Stimulated activated CD8-positive, alpha-beta memory T cell treated with anti-CD3 and anti-CD28 coated beads, Interleukin-2, amount 100 ng/mL, for 48 hours (primary cell): ENCODE data around the gene MPZ.
"Not testable (repeated sequence)": the region's sequence is repeated elsewhere in the genome, so short reads cannot be mapped to it uniquely, and the experiment has no call there.

Source experiments
- DNase-seq, 2 donors: peaks; one replicate each; pipeline ENCODE4 v3.0.0-alpha.2; 2020; ENCODE audit warnings: low read depth in 2 of 2

MPZ gene

GRCh38 chr1:161255302-161255701, 54.5 kb downstream of the MPZ start:
- DNase-seq, result not testable (repeated sequence)
